SJSA1 (cell line): Measurements from ENCODE around the gene ELAVL2. TPM values are rescaled to one million over a fixed set of nuclear protein-coding genes. Genes with fewer than 3 reads are reported as not detected.

Experiments
- DNase-seq, 2 experiments: peaks; one replicate each; pipeline ENCODE4 v3.0.0-alpha.2; 2015 to 2020; ENCODE audit warnings: low spot score in 2 of 2, low read depth in 1 of 2
- H3K27ac ChIP-seq: fragments of 250-450 bp; sonication (Bioruptor Pico); 2 replicates; pipeline ENCODE4 v1.5.1; 2020; ENCODE audit warnings: mild to moderate bottlenecking, moderate library complexity
- H3K27me3 ChIP-seq: fragments of 250-450 bp; sonication (Bioruptor Pico); replicated peaks from 2 replicates; pipeline ENCODE4 v1.5.1; 2020; ENCODE audit warnings: mild to moderate bottlenecking, moderate library complexity
- H3K36me3 ChIP-seq: fragments of 250-450 bp; sonication (Bioruptor Pico); 2 replicates; pipeline ENCODE4 v1.5.1; 2020; ENCODE audit warnings: mild to moderate bottlenecking
- H3K4me1 ChIP-seq: fragments of 250-450 bp; sonication (Bioruptor Pico); replicated peaks from 2 replicates; pipeline ENCODE4 v1.6.1; 2021; ENCODE audit warnings: mild to moderate bottlenecking
- H3K4me3 ChIP-seq: fragments of 250-450 bp; sonication (Bioruptor Pico); 2 replicates; pipeline ENCODE4 v1.5.1; 2020; ENCODE audit warnings: mild to moderate bottlenecking
- H3K9me3 ChIP-seq: fragments of 250-450 bp; sonication (Bioruptor Pico); replicated peaks from 2 replicates; pipeline ENCODE4 v1.5.1; 2020; ENCODE audit warnings: mild to moderate bottlenecking
- total RNA-seq: library from RNA; depleted of rRNA; stranded (reverse); fragments of >200 nt; shearing (Covaris generic); gene quantifications from 2 replicates; pipeline ENCODE4 v1.2.3, GENCODE V29; 2014

ELAVL2 gene
- total RNA-seq, 1 experiment from 2014 or later = 0.08 TPM

- H3K9me3 ChIP-seq = no peaks in the 10 kb centered on the region
- DNase-seq = no peak
- no peaks in the 10 kb centered on the region for H3K4me1 ChIP-seq
- H3K27me3 ChIP-seq = no peaks in the 10 kb centered on the region
- H3K36me3 ChIP-seq = no peaks in the 10 kb centered on the region
- H3K4me3 ChIP-seq = no peak overlapping the region
- H3K27ac ChIP-seq = no peak overlapping the region
Measured at GRCh38 chr9:23663946-23664345, 162.1 kb downstream of the ELAVL2 start.

GRCh38 chr9:23663536-23663935 is 162.5 kb downstream of the ELAVL2 start:
- H3K4me3 ChIP-seq = no peak overlapping the region
- no peaks in the 10 kb centered on the region for H3K27me3 ChIP-seq
- no peaks in the 10 kb centered on the region for H3K9me3 ChIP-seq
- no peak overlapping the region for H3K27ac ChIP-seq
- no peaks in the 10 kb centered on the region for H3K36me3 ChIP-seq
- H3K4me1 ChIP-seq = no peaks in the 10 kb centered on the region
- no peak for DNase-seq

- Histone ChIP-seq H3K36me3 (no peaks in the 10 kb centered on the region), H3K27me3 (no peaks in the 10 kb centered on the region), H3K27ac (no peak overlapping the region)
Measured at GRCh38 chr9:23663125-23663524, 162.9 kb downstream of the ELAVL2 start.

GRCh38 chr9:23662320-23662719 is 163.7 kb downstream of the ELAVL2 start:
- H3K27me3 ChIP-seq = no peaks in the 10 kb centered on the region
- H3K4me3 ChIP-seq = no peak overlapping the region
- no peak for DNase-seq
- H3K4me1 ChIP-seq = no peaks in the 10 kb centered on the region
- no peaks in the 10 kb centered on the region for H3K36me3 ChIP-seq
- no peak overlapping the region for H3K27ac ChIP-seq
- no peaks in the 10 kb centered on the region for H3K9me3 ChIP-seq

More at GRCh38 chr9:23663125-23663524, 162.9 kb downstream of the ELAVL2 start:
- no peak overlapping the region for H3K4me3 ChIP-seq
- DNase-seq = no peak
- H3K9me3 ChIP-seq = no peaks in the 10 kb centered on the region
- H3K4me1 ChIP-seq = no peaks in the 10 kb centered on the region

- Histone ChIP-seq H3K4me3 (no peak overlapping the region), H3K4me1 (no peaks in the 10 kb centered on the region), H3K27ac (no peak overlapping the region), H3K9me3 (no peaks in the 10 kb centered on the region), H3K27me3 (no peaks in the 10 kb centered on the region), H3K36me3 (no peaks in the 10 kb centered on the region)
- DNase-seq = no peak
Measured at GRCh38 chr9:23659346-23660006, 166.6 kb downstream of the ELAVL2 start.

- Histone ChIP-seq H3K27ac (no peak overlapping the region), H3K36me3 (no peaks in the 10 kb centered on the region), H3K4me1 (no peaks in the 10 kb centered on the region), H3K9me3 (no peaks in the 10 kb centered on the region), H3K27me3 (no peaks in the 10 kb centered on the region), H3K4me3 (no peak overlapping the region)
- no peak for DNase-seq
Measured at GRCh38 chr9:23658376-23659258, 167.4 kb downstream of the ELAVL2 start.

- Histone ChIP-seq H3K27ac (no peak overlapping the region), H3K36me3 (no peaks in the 10 kb centered on the region), H3K27me3 (no peaks in the 10 kb centered on the region), H3K9me3 (no peaks in the 10 kb centered on the region), H3K4me3 (no peak overlapping the region), H3K4me1 (no peaks in the 10 kb centered on the region)
- DNase-seq = no peak
Measured at GRCh38 chr9:23651051-23651450, 175.0 kb downstream of the ELAVL2 start.

- Histone ChIP-seq H3K9me3 (no peaks in the 10 kb centered on the region), H3K36me3 (no peaks in the 10 kb centered on the region), H3K27ac (no peak overlapping the region), H3K4me3 (no peak overlapping the region), H3K27me3 (no peaks in the 10 kb centered on the region), H3K4me1 (no peaks in the 10 kb centered on the region)
- DNase-seq = no peak
Measured at GRCh38 chr9:23648651-23649050, 177.4 kb downstream of the ELAVL2 start.

- no peak overlapping the region for H3K4me3 ChIP-seq
- H3K36me3 ChIP-seq = no peaks in the 10 kb centered on the region
- no peaks in the 10 kb centered on the region for H3K9me3 ChIP-seq
- H3K4me1 ChIP-seq = no peaks in the 10 kb centered on the region
- H3K27me3 ChIP-seq = no peaks in the 10 kb centered on the region
- DNase-seq = no peak
- H3K27ac ChIP-seq = no peak overlapping the region
Measured at GRCh38 chr9:23644896-23645295, 181.1 kb downstream of the ELAVL2 start.

GRCh38 chr9:23644326-23644725 is 181.7 kb downstream of the ELAVL2 start:
- H3K27ac ChIP-seq = no peak overlapping the region
- H3K9me3 ChIP-seq = no peaks in the 10 kb centered on the region
- H3K27me3 ChIP-seq = no peaks in the 10 kb centered on the region
- no peaks in the 10 kb centered on the region for H3K4me1 ChIP-seq
- H3K36me3 ChIP-seq = no peaks in the 10 kb centered on the region
- H3K4me3 ChIP-seq = no peak overlapping the region
- DNase-seq = no peak

- Histone ChIP-seq H3K4me1 (no peaks in the 10 kb centered on the region), H3K27ac (no peak overlapping the region), H3K4me3 (no peak overlapping the region), H3K36me3 (no peaks in the 10 kb centered on the region), H3K27me3 (no peaks in the 10 kb centered on the region), H3K9me3 (no peaks in the 10 kb centered on the region)
- DNase-seq = no peak
Measured at GRCh38 chr9:23643656-23644258, 182.3 kb downstream of the ELAVL2 start.
